BLaER1 treated with 17β-estradiol and CSF1 and Interleukin-3, amounts not matched to agents 10 nM and 100 nM (cell line): ENCODE measurements around the gene PDZRN4.
A peak's percentile ranks its signal among the peaks of the same experiment; 100 is the strongest.

ENCODE experiments used
- H3K27ac ChIP-seq, 11 experiments: shearing (Covaris generic); formaldehyde crosslinking; 2 replicates each; pipeline ENCODE4 v1.8.1; 2022
- H3K27me3 ChIP-seq, 11 experiments: shearing (Covaris generic); formaldehyde crosslinking; 2 replicates each; pipeline ENCODE4 v1.8.1; 2022
- H3K36me3 ChIP-seq, 11 experiments: shearing (Covaris generic); formaldehyde crosslinking; 2 replicates each; pipeline ENCODE4 v1.8.1; 2022
- H3K4me1 ChIP-seq, 10 experiments: shearing (Covaris generic); formaldehyde crosslinking; 2 replicates each; pipeline ENCODE4 v1.8.1; 2022
- H3K4me2 ChIP-seq, 11 experiments: shearing (Covaris generic); formaldehyde crosslinking; 2 replicates each; pipeline ENCODE4 v1.8.1; 2022
- H3K4me3 ChIP-seq, 10 experiments: shearing (Covaris generic); formaldehyde crosslinking; 2 replicates each; pipeline ENCODE4 v1.8.1; 2022
- H3K9ac ChIP-seq, 11 experiments: shearing (Covaris generic); formaldehyde crosslinking; 2 replicates each; pipeline ENCODE4 v1.8.1; 2022
- H3K9me3 ChIP-seq, 11 experiments: shearing (Covaris generic); formaldehyde crosslinking; replicated peaks in 1 of 11; 2 replicates each; pipeline ENCODE4 v1.8.1; 2022
- H4K20me1 ChIP-seq, 11 experiments: shearing (Covaris generic); formaldehyde crosslinking; 2 replicates each; pipeline ENCODE4 v1.8.1; 2022
- Cebpa-rat ChIP-seq, 11 experiments: shearing (Covaris generic); IDR thresholded peaks; 2 replicates each; pipeline ENCODE4 v1.8.1; 2022

PDZRN4 gene

GRCh38 chr12:41325336-41325735 is 137.2 kb downstream of the PDZRN4 start:
- Histone ChIP-seq H3K4me3 (no peak overlapping the region), H3K4me1 (no peaks in the 10 kb centered on the region), H3K4me2 (no peak overlapping the region), H3K36me3 (no peaks in the 10 kb centered on the region), H4K20me1 (no peaks in the 10 kb centered on the region), H3K9me3 (no peaks in the 10 kb centered on the region), H3K27ac (no peak overlapping the region), H3K9ac (no peak overlapping the region), H3K27me3 (no peaks in the 10 kb centered on the region)
- TF ChIP-seq Cebpa-rat (IDR thresholded peaks at IDR 0.05) = no peak

DNA sequence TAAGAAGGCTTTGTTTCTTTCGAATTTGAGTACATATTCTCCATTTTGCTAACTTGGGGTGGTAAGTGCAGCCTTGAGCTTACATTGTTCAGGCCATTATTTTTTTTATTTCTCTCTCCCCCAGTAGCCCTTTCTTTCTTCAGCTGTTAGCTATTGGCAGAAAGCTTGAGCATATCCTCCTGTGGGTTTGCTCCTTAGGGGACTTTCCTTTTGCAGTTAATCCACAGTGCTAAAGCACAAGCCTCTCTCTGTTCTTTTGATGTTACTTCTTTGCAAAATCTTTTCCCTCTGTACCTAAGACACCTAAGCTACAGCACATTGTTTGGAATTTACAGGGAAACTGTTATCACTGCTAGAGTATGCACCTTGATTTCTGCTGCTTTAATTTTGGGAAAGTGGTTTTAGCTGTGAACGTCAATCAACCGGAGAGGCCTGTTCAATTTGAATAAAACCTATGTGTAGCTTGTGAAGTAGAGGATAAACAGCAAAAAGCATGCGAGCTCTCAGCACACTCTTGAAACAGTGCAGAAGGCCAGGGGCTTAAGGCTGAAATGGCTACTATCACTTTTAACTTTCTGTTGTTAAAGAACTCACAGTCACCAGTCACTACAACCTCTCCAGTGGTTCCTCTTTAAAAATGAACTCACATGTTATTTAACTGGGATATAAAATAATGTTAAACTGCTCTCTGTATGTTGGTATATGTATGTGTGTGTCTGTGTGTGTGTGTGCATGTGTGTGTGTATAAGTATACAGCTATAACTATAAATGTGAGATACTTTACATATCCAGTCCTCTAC is 139.2 kb downstream of the PDZRN4 start:
- Histone ChIP-seq H3K27ac (no peak overlapping the region), H3K4me1 (peaks cover 0 to 11% (median 0%) of the 10 kb centered on the region in 10 experiments; a peak in 1 of 20 replicates), H3K9me3 (0 out of 22 replicates have a peak, but pooled peaks cover 0 to 3% (median 0%) of the 10 kb centered on the region in 11 experiments), H3K9ac (no peak overlapping the region), H4K20me1 (no peaks in the 10 kb centered on the region), H3K4me2 (no peak overlapping the region), H3K4me3 (no peak overlapping the region), H3K27me3 (no peaks in the 10 kb centered on the region), H3K36me3 (no peaks in the 10 kb centered on the region)
- no peak for TF ChIP-seq Cebpa-rat (IDR thresholded peaks at IDR 0.05)

- H3K4me3 ChIP-seq = no peak overlapping the region
- no peak overlapping the region for H3K27ac ChIP-seq
- no peaks in the 10 kb centered on the region for H3K27me3 ChIP-seq
- no peak overlapping the region for H3K4me2 ChIP-seq
- no peaks in the 10 kb centered on the region for H3K36me3 ChIP-seq
- H3K9ac ChIP-seq = no peak overlapping the region
- no peak for TF ChIP-seq Cebpa-rat (IDR thresholded peaks at IDR 0.05)
- no peaks in the 10 kb centered on the region for H4K20me1 ChIP-seq
- peaks cover 0 to 14% (median 0%) of the 10 kb centered on the region in 10 experiments; a peak in 5 of 20 replicates for H3K4me1 ChIP-seq
- H3K9me3 ChIP-seq = 0 out of 22 replicates have a peak, but pooled peaks cover 0 to 6% (median 0%) of the 10 kb centered on the region in 11 experiments
Measured at GRCh38 chr12:41333974-41334373, 145.9 kb downstream of the PDZRN4 start.

DNA sequence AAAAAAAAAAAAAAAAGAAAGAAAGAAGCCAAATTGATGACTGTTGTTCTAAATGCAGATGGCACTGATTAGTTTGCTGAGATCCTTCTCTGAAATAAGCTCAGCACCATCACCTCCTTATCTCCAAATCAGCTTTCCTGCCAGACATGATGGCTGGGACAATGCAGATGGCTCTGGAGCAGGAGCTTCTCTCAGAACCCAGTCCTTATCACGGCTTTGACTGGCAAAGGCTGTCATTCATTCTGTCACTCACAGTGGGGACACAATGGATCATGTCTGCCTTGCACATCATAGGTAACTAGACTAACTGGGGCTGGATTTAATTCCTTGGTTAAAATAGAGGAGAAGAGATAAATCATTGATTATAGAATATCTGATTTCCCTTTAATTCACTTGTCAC is 146.3 kb downstream of the PDZRN4 start:
- Histone ChIP-seq H3K4me1 (peaks cover 0 to 18% (median 3%) of the 10 kb centered on the region in 10 experiments; a peak in 11 of 20 replicates), H3K27me3 (no peaks in the 10 kb centered on the region), H4K20me1 (no peaks in the 10 kb centered on the region), H3K36me3 (no peaks in the 10 kb centered on the region), H3K9ac (no peak overlapping the region), H3K9me3 (0 out of 22 replicates have a peak, but pooled peaks cover 0 to 6% (median 0%) of the 10 kb centered on the region in 11 experiments), H3K27ac (no peak overlapping the region), H3K4me3 (no peak overlapping the region), H3K4me2 (no peak overlapping the region)
- no peak for TF ChIP-seq Cebpa-rat (IDR thresholded peaks at IDR 0.05)

DNA sequence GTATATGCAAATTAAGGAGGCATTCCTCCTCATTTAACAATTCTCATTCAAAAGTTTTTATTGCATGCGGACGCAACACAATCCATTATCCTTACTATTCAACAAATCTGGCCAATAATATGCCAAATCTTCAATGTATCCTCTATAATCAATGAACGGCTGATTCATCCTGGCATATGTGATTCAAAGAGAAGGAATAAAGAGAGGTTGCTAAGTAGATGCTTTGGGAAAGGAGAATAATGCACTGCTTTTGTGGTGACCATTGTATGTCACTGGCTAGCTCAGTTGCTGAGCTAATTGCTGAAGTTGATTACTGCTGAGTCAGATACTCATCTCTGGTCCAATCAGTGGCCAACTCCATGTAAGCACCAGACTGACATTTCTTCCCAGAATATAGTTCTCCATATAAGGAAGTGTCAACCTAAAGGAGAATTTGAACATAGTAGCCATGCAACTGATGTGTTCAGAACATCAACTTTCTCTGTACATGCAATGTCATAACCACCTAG is 148.0 kb downstream of the PDZRN4 start:
- H3K4me2 ChIP-seq = no peak overlapping the region
- H3K4me1 ChIP-seq = peaks cover 0 to 33% (median 11%) of the 10 kb centered on the region in 10 experiments; a peak in 13 of 20 replicates
- H3K9ac ChIP-seq = no peak overlapping the region
- no peaks in the 10 kb centered on the region for H3K36me3 ChIP-seq
- no peak overlapping the region for H3K4me3 ChIP-seq
- H3K27ac ChIP-seq = no peak overlapping the region
- TF ChIP-seq Cebpa-rat (IDR thresholded peaks at IDR 0.05) = no peak
- no peaks in the 10 kb centered on the region for H3K27me3 ChIP-seq
- 0 out of 22 replicates have a peak, but pooled peaks cover 0 to 6% (median 0%) of the 10 kb centered on the region in 11 experiments for H3K9me3 ChIP-seq
- no peaks in the 10 kb centered on the region for H4K20me1 ChIP-seq

GRCh38 chr12:41339784-41340183 is 151.7 kb downstream of the PDZRN4 start:
- peak overlapping the region in 3 of 11 experiments; percentile 27 to 46 (median 32); a peak in 5 of 22 replicates for H3K9ac ChIP-seq
- H3K27ac ChIP-seq = peak overlapping the region in 6 of 11 experiments; percentile 25 to 76 (median 65); a peak in 11 of 22 replicates
- no peaks in the 10 kb centered on the region for H3K27me3 ChIP-seq
- no peak overlapping the region for H3K4me3 ChIP-seq
- peak overlapping the region in 7 of 11 experiments; percentile 23 to 77 (median 59); a peak in 13 of 22 replicates for H3K4me2 ChIP-seq
- 0 out of 22 replicates have a peak, but pooled peaks of 1 of the 11 experiments have one; percentile 9 for TF ChIP-seq Cebpa-rat (IDR thresholded peaks at IDR 0.05)
- H4K20me1 ChIP-seq = no peaks in the 10 kb centered on the region
- H3K36me3 ChIP-seq = no peaks in the 10 kb centered on the region
- peaks cover 0 to 21% (median 11%) of the 10 kb centered on the region in 10 experiments; a peak in 13 of 20 replicates for H3K4me1 ChIP-seq
- H3K9me3 ChIP-seq = peaks cover 0 to 8% (median 5%) of the 10 kb centered on the region in 11 experiments; a peak in 4 of 22 replicates

GRCh38 chr12:41344776-41345470 is 156.8 kb downstream of the PDZRN4 start:
- Histone ChIP-seq H3K9ac (no peak overlapping the region), H3K4me2 (no peak overlapping the region), H4K20me1 (no peaks in the 10 kb centered on the region), H3K36me3 (no peaks in the 10 kb centered on the region), H3K27ac (no peak overlapping the region), H3K27me3 (no peaks in the 10 kb centered on the region), H3K9me3 (peaks cover 0 to 8% (median 5%) of the 10 kb centered on the region in 11 experiments; a peak in 4 of 22 replicates), H3K4me3 (no peak overlapping the region), H3K4me1 (peaks cover 0 to 10% (median 4%) of the 10 kb centered on the region in 10 experiments; a peak in 12 of 20 replicates)
- TF ChIP-seq Cebpa-rat (IDR thresholded peaks at IDR 0.05) = no peak

DNA sequence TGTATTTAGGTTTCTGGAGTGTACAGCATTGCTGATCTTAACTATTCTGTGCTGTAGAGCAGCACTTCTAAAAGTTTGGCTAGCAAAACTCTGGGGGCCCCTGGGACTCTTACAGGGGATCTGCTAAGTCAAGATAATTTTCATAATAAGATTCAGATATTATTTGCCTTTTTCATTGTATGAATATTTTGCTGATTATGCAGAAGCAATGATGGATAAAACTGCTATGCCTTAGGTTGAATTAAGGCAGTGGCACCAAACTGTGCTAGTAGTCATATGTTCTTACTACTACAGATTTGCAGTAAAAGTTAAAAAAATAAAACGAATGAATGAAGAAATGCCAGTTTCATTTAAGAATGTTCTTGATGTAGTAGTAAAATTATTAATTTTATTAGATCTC is 160.1 kb downstream of the PDZRN4 start:
- Histone ChIP-seq H3K4me2 (no peak overlapping the region), H3K4me3 (no peak overlapping the region), H3K9ac (no peak overlapping the region), H3K9me3 (peaks cover 0 to 17% (median 8%) of the 10 kb centered on the region in 11 experiments; a peak in 12 of 22 replicates), H3K27ac (no peak overlapping the region), H4K20me1 (no peaks in the 10 kb centered on the region), H3K27me3 (no peaks in the 10 kb centered on the region), H3K4me1 (no peaks in the 10 kb centered on the region), H3K36me3 (no peaks in the 10 kb centered on the region)
- TF ChIP-seq Cebpa-rat (IDR thresholded peaks at IDR 0.05) = no peak

GRCh38 chr12:41356181-41356580 is 168.1 kb downstream of the PDZRN4 start:
- no peak overlapping the region for H3K27ac ChIP-seq
- H3K27me3 ChIP-seq = no peaks in the 10 kb centered on the region
- H3K9me3 ChIP-seq = peaks cover 0 to 10% (median 5%) of the 10 kb centered on the region in 11 experiments; a peak in 12 of 22 replicates
- H4K20me1 ChIP-seq = no peaks in the 10 kb centered on the region
- no peak for TF ChIP-seq Cebpa-rat (IDR thresholded peaks at IDR 0.05)
- H3K4me3 ChIP-seq = no peak overlapping the region
- H3K4me1 ChIP-seq = no peaks in the 10 kb centered on the region
- no peak overlapping the region for H3K9ac ChIP-seq
- H3K36me3 ChIP-seq = no peaks in the 10 kb centered on the region
- H3K4me2 ChIP-seq = no peak overlapping the region
